CD8-positive, alpha-beta memory T cell (primary cell): ENCODE data around the gene CAMSAP1. TPM values are rescaled to one million over a fixed set of nuclear protein-coding genes. Genes with fewer than 3 reads are reported as not detected.

Source experiments
- CTCF ChIA-PET: fragments of 350-600 bp; sonication (Branson Sonifier 250); formaldehyde crosslinking; loops from one replicate; lab custom pipeline; 2021; ENCODE audit warnings: antibody characterized with exemption; lab: Charles Lee
- POLR2A ChIA-PET: fragments of 350-600 bp; sonication (Branson Sonifier 250); formaldehyde crosslinking; loops from one replicate; lab custom pipeline; 2021; ENCODE audit warnings: antibody characterized with exemption; lab: Charles Lee
- DNase-seq, 5 donors: peaks; one replicate each; pipeline versions ENCODE4 v3.0.0 to v3.0.0-alpha.2; 2020 to 2022; ENCODE audit warnings: mixed read lengths in 1 of 5
- H3K27ac ChIP-seq: one replicate; pipeline ENCODE4 v1.7.0; 2013; ENCODE audit warnings: low read depth, mild to moderate bottlenecking, low read length, moderate library complexity
- H3K27me3 ChIP-seq: 2 replicates; pipeline ENCODE4 v1.7.0; 2013; ENCODE audit warnings: low read length, mild to moderate bottlenecking; ENCODE audit not compliant: insufficient read depth, poor library complexity, severe bottlenecking
- H3K36me3 ChIP-seq: 2 replicates; pipeline ENCODE4 v1.7.0; 2013; ENCODE audit warnings: mild to moderate bottlenecking, low read length, moderate library complexity; ENCODE audit not compliant: insufficient read depth
- H3K4me1 ChIP-seq: 2 replicates; pipeline ENCODE4 v1.7.0; 2013; ENCODE audit warnings: mild to moderate bottlenecking, low read length, moderate library complexity; ENCODE audit not compliant: insufficient read depth
- H3K4me3 ChIP-seq: 2 replicates; pipeline ENCODE4 v1.7.0; 2013; ENCODE audit warnings: mild to moderate bottlenecking, low read length
- H3K9me3 ChIP-seq: 2 replicates; pipeline ENCODE4 v1.7.0; 2013; ENCODE audit warnings: mild to moderate bottlenecking, low read length
- H3K27ac Mint-ChIP-seq, 8 donors: one replicate each; pipeline ENCODE4 v1.8.0; 2020 to 2021; ENCODE audit warnings: mixed read lengths in 8 of 8, mild to moderate bottlenecking in 6 of 8, inconsistent platforms in 3 of 8, moderate library complexity in 3 of 8
- H3K27me3 Mint-ChIP-seq, 2 donors: one replicate each; pipeline ENCODE4 v1.8.0; 2020 to 2021; ENCODE audit warnings: mixed read lengths in 2 of 2, mild to moderate bottlenecking in 1 of 2, moderate library complexity in 1 of 2
- H3K36me3 Mint-ChIP-seq, 3 donors: one replicate each; pipeline ENCODE4 v1.8.0; 2020 to 2021; ENCODE audit warnings: mixed read lengths in 3 of 3, inconsistent platforms in 1 of 3, mild to moderate bottlenecking in 1 of 3
- H3K4me1 Mint-ChIP-seq, 3 donors: one replicate each; pipeline ENCODE4 v1.8.0; 2020 to 2021; ENCODE audit warnings: mixed read lengths in 3 of 3, inconsistent platforms in 1 of 3, mild to moderate bottlenecking in 1 of 3
- H3K4me3 Mint-ChIP-seq, 7 donors: one replicate each; pipeline ENCODE4 v1.8.0; 2020 to 2021; ENCODE audit warnings: mixed read lengths in 7 of 7, mild to moderate bottlenecking in 6 of 7, moderate library complexity in 4 of 7, inconsistent platforms in 2 of 7
- H3K9me3 Mint-ChIP-seq, 5 donors: one replicate each; pipeline ENCODE4 v1.8.0; 2020 to 2022; ENCODE audit warnings: mixed read lengths in 5 of 5, mild to moderate bottlenecking in 3 of 5, moderate library complexity in 2 of 5, inconsistent platforms in 1 of 5
- polyA plus RNA-seq: library from polyadenylated mRNA; unstranded; fragments of 300-500 nt; fragmentation: Illumina TruSeq; gene quantifications from one replicate; pipeline ENCODE4 v1.2.3, GENCODE V29; 2021
- total RNA-seq, 2 experiments: library from RNA; stranded (reverse); gene quantifications; one replicate each; pipeline ENCODE4 v1.2.3, GENCODE V29; 2021

CAMSAP1 gene
- total and polyA plus RNA-seq, 3 experiments from 2014 or later: 2.2 to 33.7 (median 30.4) TPM

GRCh38 chr9:135791431-135792267 lies 115.7 kb downstream of the CAMSAP1 start:
- no peaks in the 10 kb centered on the region for H3K36me3 ChIP-seq
- CTCF ChIA-PET: no interaction called here
- no peaks in the 10 kb centered on the region for H3K4me1 Mint-ChIP-seq
- POLR2A ChIA-PET: no interaction called here
- H3K4me3 Mint-ChIP-seq: no peak overlapping the region
- H3K4me1 ChIP-seq: no peaks in the 10 kb centered on the region
- H3K9me3 Mint-ChIP-seq: no peaks in the 10 kb centered on the region
- H3K27ac ChIP-seq: no peak overlapping the region
- no peak overlapping the region for H3K27ac Mint-ChIP-seq
- H3K9me3 ChIP-seq: no peaks in the 10 kb centered on the region
- H3K36me3 Mint-ChIP-seq: no peaks in the 10 kb centered on the region
- H3K4me3 ChIP-seq: no peak overlapping the region
- no peaks in the 10 kb centered on the region for H3K27me3 ChIP-seq
- peaks cover 0 to 3% of the 10 kb centered on the region in 2 donors for H3K27me3 Mint-ChIP-seq
- DNase-seq: no peak

- peaks cover 0 to 3% of the 10 kb centered on the region in 2 donors for H3K27me3 Mint-ChIP-seq
- H3K4me1 Mint-ChIP-seq: no peaks in the 10 kb centered on the region
- H3K27ac Mint-ChIP-seq: no peak overlapping the region
- ChIA-PET POLR2A (no interaction called here), CTCF (no interaction called here)
- H3K9me3 ChIP-seq: no peaks in the 10 kb centered on the region
- no peaks in the 10 kb centered on the region for H3K27me3 ChIP-seq
- H3K4me1 ChIP-seq: no peaks in the 10 kb centered on the region
- no peak overlapping the region for H3K27ac ChIP-seq
- H3K36me3 Mint-ChIP-seq: no peaks in the 10 kb centered on the region
- no peak overlapping the region for H3K4me3 Mint-ChIP-seq
- H3K4me3 ChIP-seq: no peak overlapping the region
- no peaks in the 10 kb centered on the region for H3K36me3 ChIP-seq
- no peak for DNase-seq
- H3K9me3 Mint-ChIP-seq: no peaks in the 10 kb centered on the region
Measured at GRCh38 chr9:135790850-135791249, 116.5 kb downstream of the CAMSAP1 start.

GRCh38 chr9:135790356-135790755 lies 117.0 kb downstream of the CAMSAP1 start:
- no peak overlapping the region for H3K27ac ChIP-seq
- H3K4me1 ChIP-seq: no peaks in the 10 kb centered on the region
- CTCF ChIA-PET: no interaction called here
- H3K27me3 ChIP-seq: no peaks in the 10 kb centered on the region
- DNase-seq: no peak
- no peak overlapping the region for H3K4me3 Mint-ChIP-seq
- H3K4me3 ChIP-seq: no peak overlapping the region
- no peaks in the 10 kb centered on the region for H3K36me3 Mint-ChIP-seq
- H3K36me3 ChIP-seq: no peaks in the 10 kb centered on the region
- no peaks in the 10 kb centered on the region for H3K4me1 Mint-ChIP-seq
- H3K27ac Mint-ChIP-seq: no peak overlapping the region
- H3K9me3 Mint-ChIP-seq: no peaks in the 10 kb centered on the region
- no peaks in the 10 kb centered on the region for H3K9me3 ChIP-seq
- POLR2A ChIA-PET: no interaction called here
- peaks cover 0 to 3% of the 10 kb centered on the region in 2 donors for H3K27me3 Mint-ChIP-seq

- Histone ChIP-seq H3K36me3 (no peaks in the 10 kb centered on the region), H3K4me1 (no peaks in the 10 kb centered on the region), H3K27ac (no peak overlapping the region), H3K27me3 (no peaks in the 10 kb centered on the region), H3K9me3 (no peaks in the 10 kb centered on the region), H3K4me3 (no peak overlapping the region)
- H3K4me1 Mint-ChIP-seq: no peaks in the 10 kb centered on the region
- peaks cover 0 to 3% of the 10 kb centered on the region in 2 donors for H3K27me3 Mint-ChIP-seq
- ChIA-PET POLR2A (no interaction called here), CTCF (no interaction called here)
- no peaks in the 10 kb centered on the region for H3K36me3 Mint-ChIP-seq
- no peak overlapping the region for H3K27ac Mint-ChIP-seq
- no peak overlapping the region for H3K4me3 Mint-ChIP-seq
- DNase-seq: no peak
- no peaks in the 10 kb centered on the region for H3K9me3 Mint-ChIP-seq
Measured at GRCh38 chr9:135789838-135790291, 117.5 kb downstream of the CAMSAP1 start.

- H3K9me3 ChIP-seq: no peaks in the 10 kb centered on the region
- no peak overlapping the region for H3K4me3 Mint-ChIP-seq
Measured at GRCh38 chr9:135788576-135789300, 118.6 kb downstream of the CAMSAP1 start.

GRCh38 chr9:135787776-135788575 lies 119.4 kb downstream of the CAMSAP1 start:
- Histone ChIP-seq H3K27me3 (no peaks in the 10 kb centered on the region), H3K9me3 (no peaks in the 10 kb centered on the region), H3K27ac (no peak overlapping the region), H3K4me3 (no peak overlapping the region), H3K4me1 (no peaks in the 10 kb centered on the region), H3K36me3 (no peaks in the 10 kb centered on the region)
- H3K4me1 Mint-ChIP-seq: no peaks in the 10 kb centered on the region
- no peak for DNase-seq
- H3K27ac Mint-ChIP-seq: no peak overlapping the region
- no peaks in the 10 kb centered on the region for H3K9me3 Mint-ChIP-seq
- ChIA-PET CTCF (no interaction called here), POLR2A (no interaction called here)
- H3K4me3 Mint-ChIP-seq: no peak overlapping the region
- no peaks in the 10 kb centered on the region for H3K36me3 Mint-ChIP-seq
- H3K27me3 Mint-ChIP-seq: peaks cover 0 to 3% of the 10 kb centered on the region in 2 donors

More at GRCh38 chr9:135788576-135789300, 118.6 kb downstream of the CAMSAP1 start:
- H3K4me3 ChIP-seq: no peak overlapping the region
- H3K4me1 ChIP-seq: no peaks in the 10 kb centered on the region
- Mint-ChIP-seq H3K27ac (no peak overlapping the region), H3K27me3 (peaks cover 0 to 3% of the 10 kb centered on the region in 2 donors), H3K9me3 (no peaks in the 10 kb centered on the region), H3K4me1 (no peaks in the 10 kb centered on the region), H3K36me3 (no peaks in the 10 kb centered on the region)
- no peak overlapping the region for H3K27ac ChIP-seq
- DNase-seq: no peak
- H3K36me3 ChIP-seq: no peaks in the 10 kb centered on the region
- CTCF ChIA-PET: no interaction called here
- H3K27me3 ChIP-seq: no peaks in the 10 kb centered on the region
- POLR2A ChIA-PET: no interaction called here

- no peak overlapping the region for H3K4me3 ChIP-seq
- POLR2A ChIA-PET: no interaction called here
- H3K27ac ChIP-seq: no peak overlapping the region
- H3K27me3 ChIP-seq: no peaks in the 10 kb centered on the region
- DNase-seq: no peak
- Mint-ChIP-seq H3K27ac (no peak overlapping the region), H3K4me1 (no peaks in the 10 kb centered on the region), H3K27me3 (peaks cover 0 to 3% of the 10 kb centered on the region in 2 donors), H3K4me3 (no peak overlapping the region), H3K9me3 (no peaks in the 10 kb centered on the region), H3K36me3 (no peaks in the 10 kb centered on the region)
- no peaks in the 10 kb centered on the region for H3K9me3 ChIP-seq
- no peaks in the 10 kb centered on the region for H3K4me1 ChIP-seq
- CTCF ChIA-PET: no interaction called here
- H3K36me3 ChIP-seq: no peaks in the 10 kb centered on the region
Measured at GRCh38 chr9:135787317-135787716, 120.0 kb downstream of the CAMSAP1 start.
